Nephron (organoid): ENCODE measurements around the gene JAKMIP2.

Source experiments
- H3K27ac Mint-ChIP-seq, 3 experiments: 2 replicates each; pipeline ENCODE4 v1.8.0; 2020; ENCODE audit warnings: mixed read lengths in 3 of 3, mild to moderate bottlenecking in 2 of 3, moderate library complexity in 1 of 3
- H3K27me3 Mint-ChIP-seq: 2 replicates; pipeline ENCODE4 v1.8.0; 2021; ENCODE audit warnings: low read depth, mild to moderate bottlenecking, moderate library complexity, mixed read lengths
- H3K36me3 Mint-ChIP-seq: 2 replicates; pipeline ENCODE4 v1.8.0; 2020; ENCODE audit warnings: low read depth, mixed read lengths
- H3K4me1 Mint-ChIP-seq: 2 replicates; pipeline ENCODE4 v1.8.0; 2020; ENCODE audit warnings: mixed read lengths
- H3K4me3 Mint-ChIP-seq, 3 experiments: 2 replicates each; pipeline ENCODE4 v1.8.0; 2020; ENCODE audit warnings: mild to moderate bottlenecking in 3 of 3, mixed read lengths in 3 of 3, moderate library complexity in 2 of 3
- H3K9me3 Mint-ChIP-seq: 2 replicates; pipeline ENCODE4 v1.8.0; 2020; ENCODE audit warnings: mixed read lengths
- CTCF ChIP-seq, 3 experiments: fragments of 200-600 bp; sonication (generic); IDR thresholded peaks; one replicate each; pipeline ENCODE4 v1.5.0; 2021; ENCODE audit warnings: antibody characterized with exemption in 3 of 3; ENCODE audit not compliant: unreplicated experiment in 3 of 3

Gene JAKMIP2

DNA sequence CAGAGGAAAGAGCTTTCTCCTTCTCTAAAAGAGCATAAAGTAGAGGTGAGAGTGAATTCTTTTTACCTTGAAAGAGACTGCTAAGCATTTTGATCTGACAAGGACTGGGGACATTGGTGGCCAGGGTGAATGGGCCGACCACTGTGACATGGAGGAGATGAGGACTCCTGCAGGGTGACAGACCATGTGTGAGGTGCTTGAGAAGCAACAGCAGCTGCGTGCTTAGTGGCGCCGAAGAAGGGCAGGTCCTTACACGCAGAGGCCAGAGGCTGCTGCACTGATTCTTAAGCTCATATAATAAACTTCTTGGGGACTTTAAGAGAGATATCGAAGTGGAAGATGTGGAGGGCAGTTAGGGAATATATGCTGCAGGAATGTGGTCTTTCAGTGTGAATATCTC, 8.7 kb upstream of the JAKMIP2 start:
- no peak overlapping the region for H3K27ac Mint-ChIP-seq
- H3K27me3 Mint-ChIP-seq = peaks cover 5% of the 10 kb centered on the region
- no peaks in the 10 kb centered on the region for H3K36me3 Mint-ChIP-seq
- no peaks in the 10 kb centered on the region for H3K9me3 Mint-ChIP-seq
- no peak for TF ChIP-seq CTCF (IDR thresholded peaks at IDR 0.05; ENCODE audit: unreplicated experiment in 3 of 3)
- no peaks in the 10 kb centered on the region for H3K4me1 Mint-ChIP-seq
- H3K4me3 Mint-ChIP-seq = no peak overlapping the region

DNA sequence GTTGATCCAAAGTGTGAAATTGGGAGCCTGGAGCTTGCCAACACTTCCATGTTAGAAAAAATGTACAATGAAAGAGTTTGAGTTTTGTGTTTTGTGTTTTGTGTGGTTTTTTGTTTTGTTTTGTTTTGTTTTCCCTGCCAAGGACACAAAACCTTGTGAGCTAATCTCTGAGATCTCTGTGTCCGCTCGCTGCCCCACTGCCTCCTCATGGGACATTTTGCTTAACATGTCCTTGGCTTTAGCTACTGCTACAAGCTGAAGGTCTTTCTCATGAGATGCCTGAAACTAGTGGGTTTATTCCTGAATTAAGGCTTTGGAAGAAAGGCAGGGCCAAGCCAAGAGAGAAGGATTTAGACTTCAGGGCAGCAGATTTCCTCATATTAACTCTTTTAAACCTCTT, 7.3 kb upstream of the JAKMIP2 start:
- Mint-ChIP-seq H3K27ac (no peak overlapping the region), H3K4me3 (no peak overlapping the region), H3K4me1 (no peaks in the 10 kb centered on the region), H3K36me3 (no peaks in the 10 kb centered on the region), H3K27me3 (peaks cover 5% of the 10 kb centered on the region), H3K9me3 (no peaks in the 10 kb centered on the region)
- TF ChIP-seq CTCF (IDR thresholded peaks at IDR 0.05; ENCODE audit: unreplicated experiment in 3 of 3) = no peak

GRCh38 chr5:147788023-147788422, 5.5 kb upstream of the JAKMIP2 start:
- Mint-ChIP-seq H3K9me3 (no peaks in the 10 kb centered on the region), H3K4me3 (no peak overlapping the region), H3K27me3 (peaks cover 5% of the 10 kb centered on the region), H3K27ac (no peak overlapping the region), H3K36me3 (no peaks in the 10 kb centered on the region), H3K4me1 (no peaks in the 10 kb centered on the region)
- no peak for TF ChIP-seq CTCF (IDR thresholded peaks at IDR 0.05; ENCODE audit: unreplicated experiment in 3 of 3)

- H3K27me3 Mint-ChIP-seq = peaks cover 2% of the 10 kb centered on the region
- H3K27ac Mint-ChIP-seq = no peak overlapping the region
- H3K9me3 Mint-ChIP-seq = no peaks in the 10 kb centered on the region
- H3K4me3 Mint-ChIP-seq = no peak overlapping the region
- H3K4me1 Mint-ChIP-seq = peaks cover 12% of the 10 kb centered on the region
- H3K36me3 Mint-ChIP-seq = no peaks in the 10 kb centered on the region
- TF ChIP-seq CTCF (IDR thresholded peaks at IDR 0.05; ENCODE audit: unreplicated experiment in 3 of 3) = no peak
These were observed 3.6 kb upstream of the JAKMIP2 start for GRCh38 chr5:147786142-147786541.

DNA sequence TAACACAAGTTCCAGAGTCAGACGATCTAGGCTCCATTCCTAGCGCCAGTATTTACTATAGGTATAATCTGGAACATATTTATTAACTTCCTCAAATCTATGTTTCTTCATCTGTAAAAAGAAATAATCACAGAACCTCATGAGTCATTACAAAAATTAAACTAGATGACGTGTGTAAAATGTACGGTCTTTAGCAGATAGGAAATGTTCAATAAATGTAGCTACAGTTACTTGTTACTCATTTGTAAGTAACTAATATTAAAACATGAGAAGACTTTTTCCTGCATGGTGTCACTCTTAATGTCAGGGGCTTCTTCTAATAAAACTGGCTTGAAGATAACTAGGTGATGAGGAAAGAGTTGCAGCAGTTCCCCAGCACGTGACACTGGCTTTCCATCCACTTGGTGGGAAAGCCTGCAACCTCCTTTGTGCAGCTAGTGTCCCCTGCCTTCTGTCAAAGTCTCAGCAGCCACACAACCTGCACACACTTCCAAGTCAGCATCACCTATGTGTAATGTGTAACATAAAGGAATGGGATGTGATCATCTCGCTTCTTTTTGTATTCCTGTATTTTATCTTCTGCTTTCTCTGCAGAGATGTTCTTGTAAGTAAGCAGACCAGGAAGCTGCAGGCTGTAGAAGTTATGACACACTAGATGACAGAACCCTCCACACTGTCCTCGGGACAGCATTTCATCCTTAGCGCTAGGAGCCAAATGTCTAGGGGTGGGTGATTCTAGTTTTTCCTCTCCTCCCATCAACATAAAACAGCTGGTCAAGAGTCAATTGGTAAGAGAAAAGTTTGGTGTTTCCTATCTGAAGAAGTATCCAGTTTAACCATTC, 1.8 kb upstream of the JAKMIP2 start:
- H3K27me3 Mint-ChIP-seq = no peaks in the 10 kb centered on the region
- peak overlapping the region in 1 of 3 experiments; percentile 31 for H3K4me3 Mint-ChIP-seq
- H3K4me1 Mint-ChIP-seq = peaks cover 17% of the 10 kb centered on the region
- H3K36me3 Mint-ChIP-seq = no peaks in the 10 kb centered on the region
- TF ChIP-seq CTCF (IDR thresholded peaks at IDR 0.05; ENCODE audit: unreplicated experiment in 3 of 3) = no peak
- no peaks in the 10 kb centered on the region for H3K9me3 Mint-ChIP-seq
- no peak overlapping the region for H3K27ac Mint-ChIP-seq
